Neural progenitor cell (in vitro differentiated cells): Measurements from ENCODE around the gene INSIG1. TPM values are rescaled to one million over a fixed set of nuclear protein-coding genes. Genes with fewer than 3 reads are reported as not detected.

Source experiments
- DNase-seq: peaks from one replicate; pipeline ENCODE4 v3.0.0-alpha.2; 2016; ENCODE audit warnings: low spot score
- H2AFZ ChIP-seq: fragments of 200-600 bp; sonication (generic); replicated peaks from 2 replicates; pipeline ENCODE4 v1.6.1; 2016; ENCODE audit warnings: antibody characterized with exemption
- H3F3A ChIP-seq: fragments of 200-600 bp; sonication (generic); 2 replicates; pipeline ENCODE4 v1.6.1; 2016; ENCODE audit warnings: antibody characterized with exemption, low read depth
- H3K27ac ChIP-seq: fragments of 200-600 bp; sonication (generic); 2 replicates; pipeline ENCODE4 v1.5.1; 2016; ENCODE audit warnings: mild to moderate bottlenecking
- H3K27me3 ChIP-seq: fragments of 200-600 bp; sonication (generic); 2 replicates; pipeline ENCODE4 v1.6.1; 2016; ENCODE audit warnings: mild to moderate bottlenecking, moderate library complexity
- H3K36me3 ChIP-seq: fragments of 200-600 bp; sonication (generic); 2 replicates; pipeline ENCODE4 v1.5.1; 2016
- H3K4me1 ChIP-seq: fragments of 200-600 bp; sonication (generic); 2 replicates; pipeline ENCODE4 v1.6.1; 2016; ENCODE audit warnings: mixed run types
- H3K4me2 ChIP-seq: fragments of 200-600 bp; sonication (generic); 2 replicates; pipeline ENCODE4 v1.6.1; 2016
- H3K4me3 ChIP-seq: fragments of 200-600 bp; sonication (generic); 2 replicates; pipeline ENCODE4 v1.5.1; 2016
- H3K79me2 ChIP-seq: fragments of 200-600 bp; sonication (generic); 2 replicates; pipeline ENCODE4 v1.6.1; 2016; ENCODE audit warnings: low read depth
- H3K9ac ChIP-seq: fragments of 200-600 bp; sonication (generic); 2 replicates; pipeline ENCODE4 v1.6.1; 2016
- H3K9me3 ChIP-seq: fragments of 200-600 bp; sonication (generic); 2 replicates; pipeline ENCODE4 v1.5.1; 2016; ENCODE audit warnings: low read depth
- H4K20me1 ChIP-seq: fragments of 200-600 bp; sonication (generic); 2 replicates; pipeline ENCODE4 v1.6.1; 2016; ENCODE audit warnings: low read depth
- H3K27ac Mint-ChIP-seq: 3 replicates; pipeline ENCODE4 v1.8.0; 2021; ENCODE audit warnings: mixed read lengths
- H3K27me3 Mint-ChIP-seq: 2 replicates; pipeline ENCODE4 v1.8.0; 2022; ENCODE audit warnings: low read depth, mild to moderate bottlenecking, inconsistent platforms, moderate library complexity, mixed read lengths; ENCODE audit not compliant: insufficient read depth
- H3K36me3 Mint-ChIP-seq: 3 replicates; pipeline ENCODE4 v1.8.0; 2021; ENCODE audit warnings: mixed read lengths
- H3K4me1 Mint-ChIP-seq: 3 replicates; pipeline ENCODE4 v1.8.0; 2021; ENCODE audit warnings: mixed read lengths
- H3K4me3 Mint-ChIP-seq: 3 replicates; pipeline ENCODE4 v1.8.0; 2021; ENCODE audit warnings: mild to moderate bottlenecking, moderate library complexity, mixed read lengths
- H3K9me3 Mint-ChIP-seq: 3 replicates; pipeline ENCODE4 v1.8.0; 2020; ENCODE audit warnings: mixed read lengths
- EZH2 ChIP-seq: fragments of 200-600 bp; sonication (generic); IDR thresholded peaks from 2 replicates; pipeline ENCODE4 v1.6.1; 2017; ENCODE audit warnings: antibody characterized with exemption, mild to moderate bottlenecking, moderate library complexity
- EZH2phosphoT487 ChIP-seq: fragments of 200-600 bp; sonication (generic); IDR thresholded peaks from 2 replicates; pipeline ENCODE4 v1.6.1; 2017; ENCODE audit warnings: antibody characterized with exemption
- total RNA-seq: library from RNA; depleted of rRNA; stranded (reverse); fragments of >200 nt; gene quantifications from 2 replicates; pipeline ENCODE4 v1.2.3, GENCODE V29; 2015; ENCODE audit warnings: low replicate concordance
- TF ChIP-seq, protein P1 (sequence below): fragments of 200-600 bp; sonication (generic); IDR thresholded peaks from 2 replicates; pipeline ENCODE4 v1.5.1; 2017; ENCODE audit warnings: antibody characterized with exemption, mild to moderate bottlenecking

The INSIG1 gene
- total RNA-seq, 1 donor from 2014 or later = 94.3 TPM

GRCh38 chr7:155296006-155296787, 1.5 kb upstream of the INSIG1 start:
- H2AFZ ChIP-seq = no peak overlapping the region
- H3K4me3 Mint-ChIP-seq = peak overlapping the region; percentile 84
- peak overlapping the region; percentile 96 for H3K27ac Mint-ChIP-seq
- H3K36me3 Mint-ChIP-seq = peaks cover 11% of the 10 kb centered on the region
- H3K27me3 Mint-ChIP-seq = peaks cover 14% of the 10 kb centered on the region
- H3K27me3 ChIP-seq = no peaks in the 10 kb centered on the region
- peaks cover 23% of the 10 kb centered on the region for H3K4me1 ChIP-seq
- no peak overlapping the region for H3K9ac ChIP-seq
- peaks cover 7% of the 10 kb centered on the region for H3K36me3 ChIP-seq
- TF ChIP-seq, protein P1, sequence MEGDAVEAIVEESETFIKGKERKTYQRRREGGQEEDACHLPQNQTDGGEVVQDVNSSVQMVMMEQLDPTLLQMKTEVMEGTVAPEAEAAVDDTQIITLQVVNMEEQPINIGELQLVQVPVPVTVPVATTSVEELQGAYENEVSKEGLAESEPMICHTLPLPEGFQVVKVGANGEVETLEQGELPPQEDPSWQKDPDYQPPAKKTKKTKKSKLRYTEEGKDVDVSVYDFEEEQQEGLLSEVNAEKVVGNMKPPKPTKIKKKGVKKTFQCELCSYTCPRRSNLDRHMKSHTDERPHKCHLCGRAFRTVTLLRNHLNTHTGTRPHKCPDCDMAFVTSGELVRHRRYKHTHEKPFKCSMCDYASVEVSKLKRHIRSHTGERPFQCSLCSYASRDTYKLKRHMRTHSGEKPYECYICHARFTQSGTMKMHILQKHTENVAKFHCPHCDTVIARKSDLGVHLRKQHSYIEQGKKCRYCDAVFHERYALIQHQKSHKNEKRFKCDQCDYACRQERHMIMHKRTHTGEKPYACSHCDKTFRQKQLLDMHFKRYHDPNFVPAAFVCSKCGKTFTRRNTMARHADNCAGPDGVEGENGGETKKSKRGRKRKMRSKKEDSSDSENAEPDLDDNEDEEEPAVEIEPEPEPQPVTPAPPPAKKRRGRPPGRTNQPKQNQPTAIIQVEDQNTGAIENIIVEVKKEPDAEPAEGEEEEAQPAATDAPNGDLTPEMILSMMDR = no peak
- TF ChIP-seq EZH2phosphoT487 (no peak), EZH2 (no peak)
- H3K4me3 ChIP-seq = peak overlapping the region; percentile 90
- peaks cover 39% of the 10 kb centered on the region for H3K79me2 ChIP-seq
- no peaks in the 10 kb centered on the region for H3K9me3 ChIP-seq
- peak overlapping the region; percentile 86 for H3K4me2 ChIP-seq
- peaks cover 32% of the 10 kb centered on the region for H4K20me1 ChIP-seq
- H3K4me1 Mint-ChIP-seq = peaks cover 34% of the 10 kb centered on the region
- peaks cover 16% of the 10 kb centered on the region for H3K9me3 Mint-ChIP-seq
- H3F3A ChIP-seq = peaks cover 19% of the 10 kb centered on the region
- DNase-seq = no peak
- peak overlapping the region; percentile 91 for H3K27ac ChIP-seq

DNA sequence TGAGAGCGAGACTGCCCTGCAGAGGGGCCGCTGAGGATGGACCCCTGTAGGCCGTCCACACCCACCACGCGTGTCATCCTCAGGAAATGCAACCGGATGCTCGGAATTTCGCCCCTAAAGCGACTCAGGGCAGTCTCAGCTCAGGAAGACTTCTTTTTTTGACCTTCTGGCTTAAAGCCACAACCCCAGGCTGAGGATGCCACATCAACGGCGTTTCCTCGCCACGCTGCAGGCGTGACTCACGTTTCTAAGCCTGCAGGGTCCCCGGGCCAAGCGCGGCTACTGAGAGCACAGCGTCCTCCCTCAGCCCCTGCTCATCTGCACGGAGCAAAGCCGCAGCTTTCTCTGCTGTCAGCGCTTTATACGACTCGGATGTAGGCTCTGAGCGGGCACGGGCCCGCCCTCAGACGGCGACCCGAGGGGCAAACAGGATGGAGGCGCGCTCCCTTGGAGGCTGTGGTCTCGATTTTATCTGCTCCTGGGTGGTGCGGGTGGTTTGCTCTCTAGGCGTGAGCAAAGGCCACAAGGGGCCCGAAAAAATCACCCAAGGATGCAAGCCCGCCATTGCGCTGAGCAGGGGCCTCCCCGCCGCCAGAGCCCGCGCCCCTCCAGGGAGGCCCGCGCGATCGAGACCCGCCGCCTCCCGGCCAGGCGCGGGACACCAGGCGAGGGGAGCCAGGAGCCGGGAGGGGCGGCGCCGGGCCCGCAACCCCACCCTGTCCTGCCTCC, 726 bp upstream of the INSIG1 start:
- H3K27ac ChIP-seq = peak overlapping the region; percentile 91
- no peaks in the 10 kb centered on the region for H3K9me3 ChIP-seq
- peak overlapping the region; percentile 60 for H3K9ac ChIP-seq
- H3K79me2 ChIP-seq = peaks cover 46% of the 10 kb centered on the region
- Mint-ChIP-seq H3K36me3 (peaks cover 15% of the 10 kb centered on the region), H3K27ac (peak overlapping the region; percentile 96), H3K27me3 (peaks cover 14% of the 10 kb centered on the region), H3K4me3 (peak overlapping the region; percentile 84), H3K9me3 (peaks cover 11% of the 10 kb centered on the region), H3K4me1 (peaks cover 36% of the 10 kb centered on the region)
- TF ChIP-seq EZH2phosphoT487 = no peak
- TF ChIP-seq, protein P1 = peak; percentile 49
- peak overlapping the region; percentile 90 for H3K4me3 ChIP-seq
- H3K4me1 ChIP-seq = peaks cover 23% of the 10 kb centered on the region
- DNase-seq = peak; percentile 74
- H3K36me3 ChIP-seq = peaks cover 7% of the 10 kb centered on the region
- H3K27me3 ChIP-seq = no peaks in the 10 kb centered on the region
- no peak overlapping the region for H2AFZ ChIP-seq
- peaks cover 39% of the 10 kb centered on the region for H4K20me1 ChIP-seq
- H3F3A ChIP-seq = peaks cover 19% of the 10 kb centered on the region
- peak overlapping the region; percentile 86 for H3K4me2 ChIP-seq

DNA sequence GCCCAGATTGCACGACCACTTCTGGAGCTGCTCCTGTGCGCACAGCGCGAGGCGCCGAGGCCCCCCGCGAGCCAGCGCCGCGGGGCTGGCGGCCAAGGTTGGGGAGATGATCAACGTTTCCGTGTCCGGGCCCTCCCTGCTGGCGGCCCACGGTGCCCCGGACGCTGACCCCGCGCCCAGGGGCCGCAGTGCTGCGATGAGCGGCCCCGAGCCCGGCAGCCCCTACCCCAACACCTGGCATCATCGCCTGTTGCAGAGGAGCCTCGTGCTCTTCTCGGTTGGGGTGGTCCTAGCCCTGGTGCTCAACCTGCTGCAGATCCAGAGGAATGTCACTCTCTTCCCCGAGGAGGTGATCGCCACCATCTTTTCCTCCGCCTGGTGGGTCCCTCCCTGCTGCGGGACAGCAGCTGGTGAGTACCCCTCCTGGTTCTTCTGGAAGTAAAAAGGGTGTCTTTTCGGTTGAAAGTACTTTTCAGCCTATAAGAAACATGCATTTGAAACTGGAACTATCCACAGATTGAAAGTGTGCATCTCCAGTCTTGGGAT, 683 bp downstream of the INSIG1 start:
- peaks cover 23% of the 10 kb centered on the region for H3K4me1 ChIP-seq
- peaks cover 59% of the 10 kb centered on the region for H3K79me2 ChIP-seq
- H3K4me3 Mint-ChIP-seq = peak overlapping the region; percentile 96
- H3K27me3 Mint-ChIP-seq = peaks cover 9% of the 10 kb centered on the region
- peaks cover 37% of the 10 kb centered on the region for H3K4me1 Mint-ChIP-seq
- peak; percentile 48 for DNase-seq
- H3K9ac ChIP-seq = peak overlapping the region; percentile 84
- H3K36me3 Mint-ChIP-seq = peaks cover 21% of the 10 kb centered on the region
- no peaks in the 10 kb centered on the region for H3K9me3 ChIP-seq
- peaks cover 15% of the 10 kb centered on the region for H3K36me3 ChIP-seq
- H3F3A ChIP-seq = peaks cover 19% of the 10 kb centered on the region
- H3K27ac ChIP-seq = peak overlapping the region; percentile 92
- peaks cover 53% of the 10 kb centered on the region for H4K20me1 ChIP-seq
- peak overlapping the region; percentile 91 for H3K4me2 ChIP-seq
- TF ChIP-seq EZH2phosphoT487 (no peak), EZH2 (no peak)
- TF ChIP-seq, protein P1 = no peak
- peak overlapping the region; percentile 90 for H3K4me3 ChIP-seq
- no peaks in the 10 kb centered on the region for H3K27me3 ChIP-seq
- no peak overlapping the region for H3K27ac Mint-ChIP-seq
- peak overlapping the region; percentile 43 for H2AFZ ChIP-seq
- peaks cover 11% of the 10 kb centered on the region for H3K9me3 Mint-ChIP-seq
